ENCODE data around the gene CDHR2. TPM values are rescaled to one million over a fixed set of nuclear protein-coding genes. Genes with fewer than 3 reads are reported as not detected.

The CDHR2 gene
- total RNA-seq, 2 donors from 2014 or later, result 0.12 TPM; not detected in 1

DNA sequence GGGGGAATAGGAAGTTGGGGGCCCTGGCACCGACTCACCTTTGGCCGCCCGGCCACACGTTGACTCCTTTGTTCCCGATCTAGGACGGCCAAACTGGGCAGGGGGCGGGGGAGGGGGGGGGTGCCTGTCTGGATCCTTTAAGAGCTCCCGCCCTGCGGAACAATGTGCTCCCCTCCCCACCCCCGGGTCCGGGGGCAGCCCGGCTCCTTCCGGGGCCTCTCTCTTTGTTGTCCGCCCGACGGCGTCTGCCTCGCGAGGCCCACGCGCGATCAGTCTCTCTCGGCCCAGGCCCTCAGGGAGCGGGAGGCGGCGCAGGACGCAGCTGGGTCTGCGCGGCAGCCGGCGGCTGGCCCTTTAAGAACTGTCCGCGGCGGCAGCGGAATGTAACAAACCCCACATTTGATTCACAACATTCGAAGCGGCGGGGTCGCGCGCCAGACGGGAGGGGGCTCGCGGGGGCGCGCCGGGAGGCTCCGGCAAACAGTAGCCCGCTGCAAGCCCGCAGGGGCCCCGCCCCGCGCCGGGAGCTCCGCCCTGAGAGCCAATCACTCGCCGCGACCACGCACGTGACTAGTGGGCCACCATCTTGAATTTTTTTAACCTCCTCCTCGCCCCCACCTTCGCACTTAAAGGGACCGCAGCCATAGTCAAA lies 12.1 kb upstream of the CDHR2 start, which contains the start of gene RNF44:
TSS of gene RNF44 (minus strand) at position 501 of the 652 bp plus-strand sequence. CDS start 4,930 bp downstream, outside the sequence.
- Histone ChIP-seq H3K27ac (peak within 1 kb of the TSS; percentile 98 to 99), H3K9me3 (no peaks in the 10 kb centered on the region), H3K27me3 (no peaks in the 10 kb centered on the region), H3K4me1 (peaks cover 0 to 64% of the 10 kb centered on the region in 2 donors), H3K36me3 (peaks cover 2% of the 10 kb centered on the region), H3K4me3 (peak within 1 kb of the TSS; percentile 79 to 98)
- TF ChIP-seq, protein P1, sequence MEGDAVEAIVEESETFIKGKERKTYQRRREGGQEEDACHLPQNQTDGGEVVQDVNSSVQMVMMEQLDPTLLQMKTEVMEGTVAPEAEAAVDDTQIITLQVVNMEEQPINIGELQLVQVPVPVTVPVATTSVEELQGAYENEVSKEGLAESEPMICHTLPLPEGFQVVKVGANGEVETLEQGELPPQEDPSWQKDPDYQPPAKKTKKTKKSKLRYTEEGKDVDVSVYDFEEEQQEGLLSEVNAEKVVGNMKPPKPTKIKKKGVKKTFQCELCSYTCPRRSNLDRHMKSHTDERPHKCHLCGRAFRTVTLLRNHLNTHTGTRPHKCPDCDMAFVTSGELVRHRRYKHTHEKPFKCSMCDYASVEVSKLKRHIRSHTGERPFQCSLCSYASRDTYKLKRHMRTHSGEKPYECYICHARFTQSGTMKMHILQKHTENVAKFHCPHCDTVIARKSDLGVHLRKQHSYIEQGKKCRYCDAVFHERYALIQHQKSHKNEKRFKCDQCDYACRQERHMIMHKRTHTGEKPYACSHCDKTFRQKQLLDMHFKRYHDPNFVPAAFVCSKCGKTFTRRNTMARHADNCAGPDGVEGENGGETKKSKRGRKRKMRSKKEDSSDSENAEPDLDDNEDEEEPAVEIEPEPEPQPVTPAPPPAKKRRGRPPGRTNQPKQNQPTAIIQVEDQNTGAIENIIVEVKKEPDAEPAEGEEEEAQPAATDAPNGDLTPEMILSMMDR (IDR thresholded peaks at IDR 0.05), result no peak
- DNase-seq (ENCODE audit: low spot score), result peak; percentile 99

DNA sequence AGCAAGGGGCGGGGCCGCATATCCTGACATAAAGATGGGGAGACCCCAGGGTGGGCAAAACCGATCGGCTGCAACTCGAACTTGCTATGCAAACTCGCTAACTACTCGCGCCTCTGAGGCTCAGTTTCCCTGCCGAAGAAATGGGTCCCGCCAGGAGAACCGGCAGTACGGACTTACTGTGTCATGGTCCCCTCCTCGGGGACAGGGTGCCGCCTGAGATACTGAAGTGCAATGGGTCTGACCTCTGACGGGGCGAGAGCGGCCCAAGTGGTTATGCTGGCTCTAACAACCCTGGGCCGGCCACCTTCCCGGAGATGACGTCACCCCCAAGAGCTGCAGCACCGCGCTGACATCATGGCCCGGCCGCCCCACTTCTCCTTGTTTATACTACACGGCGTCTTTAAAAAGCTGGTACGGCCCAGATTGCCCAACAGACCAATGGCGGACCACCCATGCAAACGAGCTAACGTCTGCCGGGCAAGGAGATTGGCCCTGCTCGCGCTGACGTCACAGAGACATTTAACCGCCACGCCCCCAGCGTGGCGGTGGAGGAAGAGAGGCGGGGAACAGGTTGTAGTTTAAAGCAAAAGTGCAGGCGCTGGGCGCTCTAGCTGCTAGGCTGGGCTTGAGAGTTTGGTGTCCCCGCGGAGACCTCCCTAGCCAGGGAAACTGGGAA lies 11.4 kb upstream of the CDHR2 start:
- Histone ChIP-seq H3K27me3 (no peaks in the 10 kb centered on the region), H3K27ac (peak overlapping the region; percentile 98 to 99), H3K4me3 (peak overlapping the region; percentile 79 to 98), H3K9me3 (no peaks in the 10 kb centered on the region), H3K36me3 (no peaks in the 10 kb centered on the region), H3K4me1 (peaks cover 0 to 66% of the 10 kb centered on the region in 2 donors)
- TF ChIP-seq, protein P1 (IDR thresholded peaks at IDR 0.05), result no peak
- DNase-seq (ENCODE audit: low spot score), result peak; percentile 100

DNA sequence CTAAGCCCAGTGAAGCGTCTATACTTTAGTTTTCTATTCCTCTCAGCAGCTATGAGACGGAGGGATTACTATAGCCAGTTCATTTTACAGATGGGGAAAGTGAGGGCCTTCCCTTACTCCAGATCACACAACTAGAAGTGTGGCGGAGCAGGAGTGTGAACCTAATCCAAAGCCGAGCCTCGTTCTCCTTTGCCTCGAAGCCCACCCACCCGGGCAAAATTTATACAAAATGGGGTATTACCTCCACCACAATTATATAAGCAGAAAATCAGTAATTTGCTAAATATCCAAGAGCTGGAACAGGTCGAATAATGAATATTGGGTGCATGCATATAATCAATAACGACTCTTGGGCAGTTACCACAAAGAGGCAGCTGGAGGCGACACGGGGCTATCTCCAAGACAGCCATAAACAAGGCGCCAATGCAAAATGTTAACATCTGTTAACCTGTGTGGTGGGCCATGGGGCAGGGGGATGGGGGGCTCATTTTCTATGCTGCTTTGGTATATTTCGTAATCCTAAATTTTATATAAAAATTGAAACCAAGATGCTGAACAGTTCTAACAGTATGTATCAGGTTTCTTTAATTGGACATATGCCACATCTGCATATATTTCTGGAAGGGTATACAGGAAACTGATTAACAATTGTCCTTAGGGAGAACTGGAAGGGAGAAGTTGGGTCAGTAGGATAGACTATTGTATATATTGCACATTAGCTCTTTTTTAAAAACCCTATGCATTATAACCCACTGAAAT lies 10.7 kb upstream of the CDHR2 start:
- H3K4me1 ChIP-seq, result peaks cover 0 to 61% of the 10 kb centered on the region in 2 donors

GRCh38 chr5:176538989-176539384 lies 10.2 kb upstream of the CDHR2 start:
- Histone ChIP-seq H3K4me1 (peaks cover 0 to 61% of the 10 kb centered on the region in 2 donors), H3K27me3 (no peaks in the 10 kb centered on the region), H3K9me3 (no peaks in the 10 kb centered on the region), H3K27ac (no peak overlapping the region), H3K36me3 (no peaks in the 10 kb centered on the region), H3K4me3 (no peak overlapping the region)
- DNase-seq (ENCODE audit: low spot score), result no peak
- TF ChIP-seq, protein P1 (IDR thresholded peaks at IDR 0.05), result no peak

More for the DNA sequence above, 10.7 kb upstream of the CDHR2 start:
- DNase-seq (ENCODE audit: low spot score), result no peak
- H3K27ac ChIP-seq, result peak overlapping the region; percentile 98 to 99
- peak overlapping the region; percentile 79 to 98 for H3K4me3 ChIP-seq
- no peaks in the 10 kb centered on the region for H3K27me3 ChIP-seq
- TF ChIP-seq, protein P1 (IDR thresholded peaks at IDR 0.05), result no peak
- no peaks in the 10 kb centered on the region for H3K36me3 ChIP-seq
- H3K9me3 ChIP-seq, result no peaks in the 10 kb centered on the region

GRCh38 chr5:176540476-176540899 lies 8.7 kb upstream of the CDHR2 start:
- Histone ChIP-seq H3K36me3 (no peaks in the 10 kb centered on the region), H3K9me3 (no peaks in the 10 kb centered on the region), H3K4me3 (no peak overlapping the region), H3K27me3 (no peaks in the 10 kb centered on the region), H3K27ac (no peak overlapping the region), H3K4me1 (peaks cover 0 to 48% of the 10 kb centered on the region in 2 donors)
- no peak for DNase-seq (ENCODE audit: low spot score)
- TF ChIP-seq, protein P1 (IDR thresholded peaks at IDR 0.05), result no peak

Data from right atrium auricular region (tissue), 2 donors.